Karpas-422 (cell line): Measurements from ENCODE around the gene TMEM54. TPM values are rescaled to one million over a fixed set of nuclear protein-coding genes. Genes with fewer than 3 reads are reported as not detected.

Experiments
- DNase-seq: peaks from one replicate; pipeline ENCODE4 v3.0.0-alpha.2; 2015
- H2AFZ ChIP-seq: fragments of 200-600 bp; sonication (generic); 2 replicates; pipeline ENCODE4 v1.6.1; 2014; ENCODE audit warnings: antibody characterized with exemption, low read length, mixed read lengths
- H3K27ac ChIP-seq: fragments of 200-600 bp; sonication (generic); 2 replicates; pipeline ENCODE4 v1.5.1; 2014; ENCODE audit warnings: mild to moderate bottlenecking, low read length, moderate library complexity
- H3K27me3 ChIP-seq: fragments of 200-600 bp; sonication (generic); 2 replicates; pipeline ENCODE4 v1.6.1; 2014; ENCODE audit warnings: low read length, mixed read lengths
- H3K36me3 ChIP-seq: fragments of 200-600 bp; sonication (generic); 2 replicates; pipeline ENCODE4 v1.6.1; 2014; ENCODE audit warnings: low read length, mixed read lengths; ENCODE audit not compliant: insufficient read depth
- H3K4me1 ChIP-seq: fragments of 200-600 bp; sonication (generic); 2 replicates; pipeline ENCODE4 v1.6.1; 2014; ENCODE audit warnings: mild to moderate bottlenecking, low read length, mixed read lengths
- H3K4me2 ChIP-seq: fragments of 200-600 bp; sonication (generic); 2 replicates; pipeline ENCODE4 v1.6.1; 2014; ENCODE audit warnings: low read length, low read depth, mild to moderate bottlenecking; ENCODE audit not compliant: poor library complexity, severe bottlenecking
- H3K4me3 ChIP-seq: fragments of 200-600 bp; sonication (generic); 2 replicates; pipeline ENCODE4 v1.5.1; 2014; ENCODE audit warnings: mild to moderate bottlenecking, antibody characterized with exemption, low read length, mixed read lengths
- H3K79me2 ChIP-seq: fragments of 200-600 bp; sonication (generic); 2 replicates; pipeline ENCODE4 v1.6.1; 2014; ENCODE audit warnings: mild to moderate bottlenecking, low read length, mixed read lengths
- H3K9ac ChIP-seq: fragments of 200-600 bp; sonication (generic); 2 replicates; pipeline ENCODE4 v1.6.0; 2014; ENCODE audit warnings: low read length
- H3K9me2 ChIP-seq: fragments of 200-600 bp; sonication (generic), shearing (Covaris generic); replicated peaks from 2 replicates; pipeline ENCODE4 v1.6.0; 2014; ENCODE audit warnings: mild to moderate bottlenecking, low read length, moderate library complexity; ENCODE audit not compliant: insufficient read depth
- H3K9me3 ChIP-seq: fragments of 300-700, 200-600 bp; sonication (generic); 2 replicates; pipeline ENCODE4 v1.6.1; 2014; ENCODE audit warnings: low read length, mixed read lengths
- H4K20me1 ChIP-seq: fragments of 200-600 bp; sonication (generic); 2 replicates; pipeline ENCODE4 v1.6.1; 2014; ENCODE audit warnings: mild to moderate bottlenecking, antibody characterized with exemption, low read length, low read depth; ENCODE audit not compliant: insufficient read depth
- total RNA-seq: library from RNA; depleted of rRNA; stranded (reverse); fragments of >200 nt; shearing (Covaris generic); gene quantifications from 2 replicates; pipeline ENCODE4 v1.2.3, GENCODE V29; 2014; ENCODE audit warnings: low replicate concordance

TMEM54 gene
- total RNA-seq, 1 experiment from 2014 or later: 1.1 TPM

DNA sequence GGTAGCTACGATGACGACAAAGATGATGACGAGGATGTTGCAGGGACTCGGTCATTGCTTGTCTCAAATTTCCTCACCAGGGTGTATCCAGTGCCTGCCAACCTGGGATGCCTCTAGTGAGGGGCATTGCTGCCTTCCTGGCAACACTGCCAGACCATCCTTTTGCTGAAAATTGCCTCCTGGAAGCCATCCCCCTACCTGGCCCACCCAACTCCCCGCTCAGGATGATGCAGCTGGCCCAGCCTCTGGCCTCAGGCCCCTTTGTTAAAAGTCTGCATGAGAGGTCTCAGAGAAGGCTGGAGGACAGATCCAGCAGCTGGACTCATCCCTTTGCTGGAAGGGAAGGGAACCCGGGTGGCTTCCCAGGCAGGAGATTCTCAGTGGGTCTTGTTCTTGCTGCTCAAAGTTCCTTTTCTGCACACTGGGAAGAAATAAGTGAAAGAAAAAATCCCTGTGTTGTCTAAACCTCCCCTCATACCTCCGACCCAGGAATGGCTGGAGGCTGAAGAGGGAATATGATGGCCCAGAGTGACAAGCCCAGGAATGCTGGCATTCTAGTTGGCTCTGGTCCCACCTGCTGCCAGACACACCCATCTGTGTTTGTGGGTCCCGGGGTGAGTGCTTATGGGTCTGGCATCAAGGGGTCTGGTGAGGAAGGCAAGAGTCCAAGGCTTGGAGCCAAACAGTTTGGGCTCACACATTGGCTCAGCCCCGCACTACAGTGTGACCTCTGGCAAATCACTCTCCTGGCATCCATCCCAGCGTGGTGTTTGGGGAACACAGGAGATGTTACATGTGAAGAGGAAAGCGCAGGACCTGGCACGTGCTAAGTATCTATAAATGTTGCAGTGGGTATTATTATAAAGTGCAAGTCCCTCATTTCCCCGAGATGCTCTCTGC, 23.7 kb downstream of the TMEM54 start:
- Histone ChIP-seq H3K9me3 (no peaks in the 10 kb centered on the region), H3K4me3 (no peak overlapping the region), H4K20me1 (no peaks in the 10 kb centered on the region), H3K27me3 (no peaks in the 10 kb centered on the region), H3K4me1 (peaks cover 11% of the 10 kb centered on the region), H3K27ac (no peak overlapping the region), H3K9ac (no peak overlapping the region), H2AFZ (no peak overlapping the region), H3K4me2 (no peak overlapping the region), H3K36me3 (no peaks in the 10 kb centered on the region), H3K9me2 (no peaks in the 10 kb centered on the region), H3K79me2 (no peaks in the 10 kb centered on the region)
- no peak for DNase-seq

DNA sequence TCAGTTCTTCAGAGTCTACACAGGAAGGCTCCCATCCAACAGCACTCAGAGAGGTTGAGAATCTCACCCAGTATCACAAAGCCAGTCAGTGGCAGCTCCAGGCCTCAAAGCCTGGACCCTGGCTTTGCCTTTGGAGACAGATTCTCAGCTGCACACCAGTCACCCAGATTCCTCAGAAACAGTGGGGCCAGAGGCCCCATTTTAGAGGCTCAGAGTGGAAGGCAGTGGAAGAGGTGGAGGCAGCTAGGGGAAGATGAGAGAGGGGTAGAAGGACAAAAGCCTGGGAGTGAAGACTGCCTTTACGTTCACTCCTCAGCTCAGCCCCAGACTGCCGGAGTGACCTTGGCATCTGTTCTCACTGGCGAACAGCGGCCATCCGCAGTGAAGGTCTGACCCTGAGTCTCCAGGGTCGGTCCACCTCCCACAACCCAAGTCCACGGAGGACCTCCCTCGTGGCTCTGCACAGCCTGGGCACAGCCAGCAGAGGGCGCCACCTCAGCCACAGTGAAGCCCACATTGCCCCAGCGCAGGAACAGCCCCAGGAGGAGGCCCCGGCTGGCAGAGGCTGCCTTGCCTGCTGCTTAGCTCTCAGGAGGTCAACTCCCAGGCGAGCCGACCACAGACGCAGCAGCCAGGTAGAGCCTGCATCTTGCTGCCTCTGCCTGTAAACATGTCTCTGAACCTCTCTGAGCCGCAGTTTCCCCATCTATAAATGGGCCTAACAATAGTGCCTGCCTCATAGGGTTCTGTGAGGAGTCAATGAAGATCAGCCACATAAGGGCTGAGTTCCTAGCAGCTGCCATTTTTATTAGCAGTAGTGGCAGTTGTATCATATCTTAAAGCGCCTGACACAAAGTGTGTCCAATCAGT, 24.6 kb downstream of the TMEM54 start:
- Histone ChIP-seq H3K79me2 (no peaks in the 10 kb centered on the region), H3K9ac (no peak overlapping the region), H3K36me3 (no peaks in the 10 kb centered on the region), H3K4me1 (peaks cover 16% of the 10 kb centered on the region), H4K20me1 (no peaks in the 10 kb centered on the region), H3K27ac (no peak overlapping the region), H3K4me2 (no peak overlapping the region), H3K9me3 (no peaks in the 10 kb centered on the region), H2AFZ (no peak overlapping the region; the same call in 1 of the 2 replicates), H3K9me2 (no peaks in the 10 kb centered on the region), H3K4me3 (no peak overlapping the region), H3K27me3 (no peaks in the 10 kb centered on the region)
- peak; percentile 89 for DNase-seq

DNA sequence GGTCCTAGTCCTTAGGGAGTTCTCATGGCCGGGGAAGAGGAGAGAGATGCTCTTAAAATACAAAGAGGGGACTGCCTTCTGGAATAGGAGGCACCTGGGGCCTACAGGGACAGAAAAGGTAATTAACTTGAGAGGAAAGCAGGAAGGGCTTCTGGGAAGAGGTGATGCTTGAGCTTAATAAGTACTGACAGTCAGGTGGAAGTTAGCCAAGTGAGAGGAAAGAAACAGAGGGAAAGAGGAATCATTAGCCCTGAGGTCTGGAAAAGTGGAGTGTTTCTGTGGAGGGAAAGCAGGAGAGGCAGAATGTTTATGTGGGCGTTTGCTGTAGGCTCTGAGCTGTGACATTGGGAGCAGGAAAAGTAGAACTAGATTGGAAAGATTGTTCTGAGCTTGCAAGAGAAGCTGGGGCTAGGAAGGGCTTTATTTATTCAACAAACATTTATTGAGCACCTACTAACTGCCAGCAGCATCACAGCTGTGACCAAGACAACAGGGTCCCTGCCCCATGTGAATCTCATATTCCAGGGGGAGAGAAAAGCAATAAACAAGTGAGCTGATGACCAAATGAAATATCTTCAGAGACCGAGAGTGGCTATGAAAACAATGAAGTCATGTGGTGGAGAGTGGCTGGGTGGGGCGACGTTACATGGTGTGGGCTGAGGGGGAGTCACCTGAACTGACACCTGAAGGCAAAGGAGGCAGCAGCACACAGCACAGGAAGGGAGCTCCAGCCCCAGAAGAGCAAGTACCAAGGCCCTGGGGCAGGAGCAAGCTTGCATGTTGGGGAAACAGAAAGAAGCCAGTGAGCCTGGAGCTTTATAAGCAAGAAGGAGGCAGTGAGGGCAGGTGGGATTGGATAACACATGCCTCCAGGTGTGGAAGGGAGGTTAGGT, 26.1 kb downstream of the TMEM54 start:
- Histone ChIP-seq H3K27ac (no peak overlapping the region), H3K27me3 (no peaks in the 10 kb centered on the region), H3K9me3 (no peaks in the 10 kb centered on the region), H2AFZ (no peak overlapping the region), H3K4me3 (no peak overlapping the region), H3K4me2 (no peak overlapping the region), H3K4me1 (peaks cover 16% of the 10 kb centered on the region), H3K9ac (no peak overlapping the region), H4K20me1 (no peaks in the 10 kb centered on the region), H3K36me3 (no peaks in the 10 kb centered on the region), H3K9me2 (no peaks in the 10 kb centered on the region), H3K79me2 (no peaks in the 10 kb centered on the region)
- no peak for DNase-seq

DNA sequence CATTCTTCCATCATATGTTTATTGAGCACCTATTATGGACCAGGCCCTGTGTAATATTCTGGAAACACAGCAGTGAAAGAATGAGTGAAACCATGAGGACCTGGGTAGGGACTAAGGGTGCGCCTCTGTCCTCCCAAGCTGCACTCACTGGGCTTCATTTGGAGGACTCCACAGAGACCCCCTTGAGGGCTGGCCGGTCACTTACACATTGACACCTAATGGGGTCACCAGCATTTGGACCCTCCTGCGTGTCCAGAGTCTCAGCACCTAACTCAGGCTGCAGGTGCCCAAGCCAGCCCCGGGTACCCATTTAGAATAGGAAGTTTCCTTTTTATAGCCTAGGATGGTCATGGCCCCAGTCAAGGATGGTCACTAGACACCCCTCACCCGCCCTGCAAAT, 27.7 kb downstream of the TMEM54 start:
- no peak for DNase-seq
- no peaks in the 10 kb centered on the region for H4K20me1 ChIP-seq
- no peak overlapping the region for H3K27ac ChIP-seq
- no peak overlapping the region for H2AFZ ChIP-seq
- H3K79me2 ChIP-seq: no peaks in the 10 kb centered on the region
- no peaks in the 10 kb centered on the region for H3K9me3 ChIP-seq
- H3K36me3 ChIP-seq: no peaks in the 10 kb centered on the region
- H3K4me2 ChIP-seq: no peak overlapping the region
- H3K9ac ChIP-seq: no peak overlapping the region
- H3K4me1 ChIP-seq: peaks cover 16% of the 10 kb centered on the region
- H3K4me3 ChIP-seq: no peak overlapping the region
- no peaks in the 10 kb centered on the region for H3K9me2 ChIP-seq
- H3K27me3 ChIP-seq: no peaks in the 10 kb centered on the region

DNA sequence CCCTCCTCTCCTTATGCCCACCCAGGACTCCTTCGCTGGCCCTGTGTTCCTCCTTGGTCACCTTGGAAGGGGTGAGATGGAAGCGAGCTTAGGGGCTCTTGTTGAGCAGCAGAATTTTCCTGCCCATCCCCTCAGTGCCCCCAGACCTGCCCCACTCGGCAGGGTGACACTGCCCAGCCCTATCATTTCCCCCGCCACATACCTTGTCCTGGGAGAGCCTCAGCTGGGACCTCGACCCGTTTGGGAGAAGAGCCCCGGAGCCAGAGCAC, 29.1 kb downstream of the TMEM54 start:
- Histone ChIP-seq H3K9ac (no peak overlapping the region), H2AFZ (no peak overlapping the region), H3K4me2 (peak overlapping the region; percentile 61), H3K4me3 (no peak overlapping the region), H3K27ac (no peak overlapping the region), H3K9me2 (no peaks in the 10 kb centered on the region), H4K20me1 (no peaks in the 10 kb centered on the region), H3K9me3 (no peaks in the 10 kb centered on the region), H3K79me2 (no peaks in the 10 kb centered on the region), H3K27me3 (no peaks in the 10 kb centered on the region), H3K4me1 (peaks cover 16% of the 10 kb centered on the region), H3K36me3 (no peaks in the 10 kb centered on the region)
- DNase-seq: no peak

DNA sequence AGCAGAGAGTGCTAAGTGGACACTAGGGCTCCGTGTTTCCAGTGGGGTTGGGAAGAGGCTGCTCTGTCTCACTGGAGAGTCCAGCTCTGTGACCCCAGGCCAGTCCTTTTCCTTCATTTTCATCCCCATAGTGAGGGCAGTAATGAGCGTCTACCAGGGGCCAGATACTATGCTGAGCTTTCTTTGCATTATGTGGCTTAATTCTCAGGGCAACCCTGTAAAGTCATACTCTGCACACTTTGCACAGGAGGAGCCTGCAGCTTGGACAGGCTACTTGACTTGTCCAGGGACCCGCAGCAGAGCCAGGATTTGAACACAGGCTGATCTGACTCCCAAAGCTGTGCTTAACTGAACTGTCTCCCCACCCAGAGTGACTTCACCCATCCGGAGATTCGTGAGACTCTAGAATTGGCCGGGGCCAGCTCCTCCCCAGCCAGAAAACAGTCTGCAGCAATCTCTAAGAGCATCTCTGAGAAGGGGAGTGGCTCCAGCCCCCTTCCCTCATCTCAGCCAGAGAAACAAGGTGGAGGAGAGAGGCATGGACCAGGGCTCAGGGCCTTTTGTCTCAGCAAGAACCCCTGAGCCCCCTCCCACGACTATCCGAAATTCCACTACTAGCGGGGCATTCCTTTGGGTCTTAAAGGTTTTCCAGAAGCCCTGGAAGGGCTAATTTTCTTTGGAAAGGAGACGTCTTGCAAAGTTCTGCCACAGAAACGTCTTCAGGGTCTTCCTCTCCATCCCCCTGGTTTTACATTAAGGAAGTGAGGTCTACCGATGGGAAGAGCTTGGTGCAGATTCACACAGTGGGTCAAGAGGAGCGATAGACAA, 29.6 kb downstream of the TMEM54 start:
- Histone ChIP-seq H2AFZ (no peak overlapping the region), H3K9ac (no peak overlapping the region)

DNA sequence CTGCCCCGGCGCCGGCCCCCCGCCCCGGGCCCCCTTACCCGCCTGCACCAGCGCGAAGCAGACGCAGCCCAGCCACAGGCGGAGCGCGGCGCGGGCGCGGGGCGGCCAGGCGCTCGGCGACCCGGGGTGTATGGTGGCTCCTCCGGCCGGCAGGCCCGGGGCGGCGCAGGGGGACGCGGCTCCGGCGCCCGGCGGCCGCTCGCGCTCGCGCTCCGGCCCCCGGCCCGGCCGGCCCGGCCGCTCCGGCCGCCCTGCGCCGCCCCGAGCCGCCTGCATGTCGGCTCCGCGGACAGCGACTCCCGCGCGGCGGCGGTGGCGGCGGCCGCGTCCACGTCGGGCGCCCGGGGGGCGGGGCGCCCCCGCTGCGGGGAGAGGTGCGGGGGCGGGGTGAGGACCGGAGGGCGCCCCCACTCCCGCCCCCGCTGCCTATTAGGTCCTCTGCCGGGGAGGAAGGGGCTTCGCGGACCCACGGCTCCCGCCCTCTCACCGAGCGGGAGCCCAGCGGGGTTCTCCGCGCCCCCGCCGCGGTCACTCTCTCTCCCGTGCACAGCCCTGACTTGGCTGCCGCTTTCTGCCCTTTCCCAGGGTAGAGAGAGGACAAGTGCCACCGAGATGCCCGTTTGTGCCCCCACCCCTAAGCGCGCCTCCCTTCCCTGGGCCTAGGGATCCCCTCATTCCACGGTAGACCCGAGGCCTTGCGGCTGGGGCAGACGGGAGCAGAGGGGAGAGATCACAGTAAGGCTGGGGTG, 30.4 kb downstream of the TMEM54 start, which contains the start of gene FNDC5:
TSS of gene FNDC5 (minus strand) at position 298 of the 749 bp plus-strand sequence.
- Histone ChIP-seq H3K4me1 (peaks cover 12% of the 10 kb centered on the region), H3K36me3 (no peaks in the 10 kb centered on the region), H3K79me2 (no peaks in the 10 kb centered on the region), H3K9ac (no peak within 1 kb of the TSS), H2AFZ (no peak within 1 kb of the TSS), H3K27ac (no peak within 1 kb of the TSS), H3K27me3 (no peaks in the 10 kb centered on the region), H3K9me2 (no peaks in the 10 kb centered on the region), H3K4me2 (no peak within 1 kb of the TSS), H3K9me3 (no peaks in the 10 kb centered on the region), H4K20me1 (no peaks in the 10 kb centered on the region), H3K4me3 (no peak within 1 kb of the TSS)
- DNase-seq: no peak

More for the DNA sequence above, 29.6 kb downstream of the TMEM54 start:
- DNase-seq: no peak
- H4K20me1 ChIP-seq: no peaks in the 10 kb centered on the region
- no peaks in the 10 kb centered on the region for H3K9me3 ChIP-seq
- H3K27ac ChIP-seq: no peak overlapping the region
- H3K4me3 ChIP-seq: no peak overlapping the region
- H3K27me3 ChIP-seq: no peaks in the 10 kb centered on the region
- peak overlapping the region; percentile 61 for H3K4me2 ChIP-seq
- no peaks in the 10 kb centered on the region for H3K36me3 ChIP-seq
- peaks cover 16% of the 10 kb centered on the region for H3K4me1 ChIP-seq
- no peaks in the 10 kb centered on the region for H3K79me2 ChIP-seq
- no peaks in the 10 kb centered on the region for H3K9me2 ChIP-seq
